Vagina (tissue), 2 donors: ENCODE data around the gene TAS1R3. TPM values are rescaled to one million over a fixed set of nuclear protein-coding genes. Genes with fewer than 3 reads are reported as not detected.

ENCODE experiments used
- DNase-seq, 2 donors: peaks; one replicate each; pipeline ENCODE4 v3.0.0-alpha.2; 2017; ENCODE audit errors: extremely low spot score in 2 of 2
- H3K27ac ChIP-seq: fragments of 200-600 bp; sonication (generic); one replicate; pipeline ENCODE4 v1.5.1; 2019
- H3K27me3 ChIP-seq: fragments of 200-600 bp; sonication (generic); one replicate; pipeline ENCODE4 v1.5.1; 2019
- H3K36me3 ChIP-seq, 2 donors: fragments of 200-600 bp; sonication (generic); one replicate each; pipeline ENCODE4 v1.5.1; 2017 to 2019
- H3K4me1 ChIP-seq: fragments of 200-600 bp; sonication (generic); one replicate; pipeline ENCODE4 v1.5.1; 2019
- H3K4me3 ChIP-seq, 2 donors: fragments of 200-600 bp; sonication (generic); 1 replicate in 1 of 2; 2 replicates in 1 of 2; pipeline ENCODE4 v1.5.1; 2016 to 2019
- H3K9me3 ChIP-seq: fragments of 200-600 bp; sonication (generic); one replicate; pipeline ENCODE4 v1.5.1; 2019
- POLR2A ChIP-seq, 2 donors: fragments of 450-650 bp; IDR thresholded peaks; one replicate each; pipeline ENCODE4 v1.6.1; 2017; ENCODE audit warnings: antibody characterized with exemption in 2 of 2, mild to moderate bottlenecking in 2 of 2, moderate library complexity in 2 of 2
- POLR2AphosphoS5 ChIP-seq, 2 donors: sonication (generic); formaldehyde crosslinking; IDR thresholded peaks; one replicate each; pipeline ENCODE4 v1.9.0; 2017; ENCODE audit warnings: antibody characterized with exemption in 2 of 2, mild to moderate bottlenecking in 2 of 2, low read depth in 1 of 2; ENCODE audit not compliant: insufficient read depth in 1 of 2
- intact Hi-C: fragments of 100-400 bp; cut with DNase I; formaldehyde crosslinking; loops from one replicate; pipeline ENCODE4 v1.15.1; 2023
- total RNA-seq: library from RNA; depleted of rRNA; stranded (reverse); fragments of >200 nt; gene quantifications from one replicate; pipeline ENCODE4 v1.2.3, GENCODE V29; 2016
- TF ChIP-seq, protein P1 (sequence below), 3 experiments: fragments of 450-650 bp in 2 of 3; fragments of 200-600 bp in 1 of 3; sonication (generic) in 1 of 3; IDR thresholded peaks; one replicate each; pipeline ENCODE4 v1.5.1; 2017 to 2019; ENCODE audit warnings: antibody characterized with exemption in 3 of 3, mild to moderate bottlenecking in 2 of 3, moderate library complexity in 2 of 3

TAS1R3 gene
- total RNA-seq, 1 donor from 2014 or later = 0.74 TPM

DNA sequence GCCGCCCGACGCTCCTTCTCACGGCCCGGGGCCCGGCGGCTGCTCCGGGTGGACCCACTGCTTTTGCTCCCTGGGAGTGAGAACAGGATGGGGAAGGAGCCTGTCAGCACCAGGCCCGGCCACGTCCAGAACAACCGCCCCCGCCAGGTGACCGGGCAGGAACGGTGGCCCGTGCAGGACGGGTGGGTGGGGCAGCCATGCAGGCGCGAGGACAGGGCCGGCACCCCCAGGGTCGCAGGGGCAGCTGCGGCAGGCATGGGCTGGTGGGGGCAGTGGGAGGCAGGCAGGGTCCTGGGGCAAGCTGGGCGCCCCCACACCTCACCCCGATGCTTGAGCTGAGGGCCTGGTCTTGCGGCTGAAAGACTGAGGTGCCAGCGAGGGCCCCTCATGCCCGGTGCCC lies 5.4 kb downstream of the TAS1R3 start:
- intact Hi-C loops = no loop called here
- H3K27ac ChIP-seq = no peak overlapping the region
- no peaks in the 10 kb centered on the region for H3K9me3 ChIP-seq
- peaks cover 0 to 33% of the 10 kb centered on the region in 2 donors for H3K36me3 ChIP-seq
- no peaks in the 10 kb centered on the region for H3K27me3 ChIP-seq
- H3K4me3 ChIP-seq = no peak overlapping the region
- H3K4me1 ChIP-seq = peaks cover 20% of the 10 kb centered on the region
- TF ChIP-seq, protein P1, sequence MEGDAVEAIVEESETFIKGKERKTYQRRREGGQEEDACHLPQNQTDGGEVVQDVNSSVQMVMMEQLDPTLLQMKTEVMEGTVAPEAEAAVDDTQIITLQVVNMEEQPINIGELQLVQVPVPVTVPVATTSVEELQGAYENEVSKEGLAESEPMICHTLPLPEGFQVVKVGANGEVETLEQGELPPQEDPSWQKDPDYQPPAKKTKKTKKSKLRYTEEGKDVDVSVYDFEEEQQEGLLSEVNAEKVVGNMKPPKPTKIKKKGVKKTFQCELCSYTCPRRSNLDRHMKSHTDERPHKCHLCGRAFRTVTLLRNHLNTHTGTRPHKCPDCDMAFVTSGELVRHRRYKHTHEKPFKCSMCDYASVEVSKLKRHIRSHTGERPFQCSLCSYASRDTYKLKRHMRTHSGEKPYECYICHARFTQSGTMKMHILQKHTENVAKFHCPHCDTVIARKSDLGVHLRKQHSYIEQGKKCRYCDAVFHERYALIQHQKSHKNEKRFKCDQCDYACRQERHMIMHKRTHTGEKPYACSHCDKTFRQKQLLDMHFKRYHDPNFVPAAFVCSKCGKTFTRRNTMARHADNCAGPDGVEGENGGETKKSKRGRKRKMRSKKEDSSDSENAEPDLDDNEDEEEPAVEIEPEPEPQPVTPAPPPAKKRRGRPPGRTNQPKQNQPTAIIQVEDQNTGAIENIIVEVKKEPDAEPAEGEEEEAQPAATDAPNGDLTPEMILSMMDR (IDR thresholded peaks at IDR 0.05) = no peak
- TF ChIP-seq POLR2A (IDR thresholded peaks at IDR 0.05) (no peak), POLR2AphosphoS5 (IDR thresholded peaks at IDR 0.05; ENCODE audit: insufficient read depth in 1 of 2, low read depth in 1 of 2) (no peak)
- DNase-seq = no peak

DNA sequence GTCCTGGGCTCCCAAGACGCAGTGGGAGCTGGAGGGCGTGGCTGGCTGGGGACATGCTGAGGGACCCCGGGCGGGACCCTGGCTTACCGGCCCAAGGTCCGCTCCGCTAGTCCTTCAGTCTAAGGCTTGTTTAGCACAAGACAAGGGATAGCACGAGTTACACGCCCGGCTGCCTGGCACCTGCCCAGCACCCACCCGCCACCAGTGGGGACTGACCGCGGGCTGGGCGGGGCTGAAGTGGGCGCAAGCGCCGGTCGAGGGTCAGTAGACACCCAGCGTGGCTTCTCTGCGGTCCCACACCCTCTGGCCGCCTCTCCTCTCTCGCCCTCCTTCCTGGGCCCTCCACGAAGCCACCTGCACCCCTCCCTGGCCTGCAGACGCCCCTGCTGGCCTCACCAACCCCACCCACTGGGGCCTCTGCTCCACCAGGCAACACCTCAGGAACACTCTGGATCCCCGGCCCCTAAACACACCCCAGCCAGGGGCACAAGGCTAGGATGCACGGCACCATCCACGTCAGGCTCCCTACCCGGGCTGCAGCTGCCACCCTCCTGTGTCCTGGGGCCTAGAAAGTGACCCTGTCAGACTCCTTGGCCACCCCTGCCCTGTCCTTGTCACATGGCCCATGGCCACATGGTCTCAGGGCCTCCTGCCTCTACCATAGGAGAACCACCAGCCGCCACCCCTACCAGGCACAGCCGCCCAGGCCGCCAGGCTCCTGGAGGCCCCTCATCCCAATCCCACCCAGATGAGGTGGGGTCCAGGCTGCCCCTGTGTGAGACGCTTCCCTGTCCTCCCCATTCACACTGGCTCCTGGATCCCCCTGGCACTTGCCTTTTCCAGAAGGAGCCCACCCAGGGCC lies 6.1 kb downstream of the TAS1R3 start:
- no peak for TF ChIP-seq POLR2A (IDR thresholded peaks at IDR 0.05)
- TF ChIP-seq POLR2AphosphoS5 (IDR thresholded peaks at IDR 0.05; ENCODE audit: insufficient read depth in 1 of 2, low read depth in 1 of 2) = no peak
- TF ChIP-seq, protein P1 (IDR thresholded peaks at IDR 0.05) = no peak
- no peaks in the 10 kb centered on the region for H3K27me3 ChIP-seq
- H3K36me3 ChIP-seq = peaks cover 0 to 33% of the 10 kb centered on the region in 2 donors
- H3K4me1 ChIP-seq = peaks cover 19% of the 10 kb centered on the region
- intact Hi-C loops = no loop called here
- H3K9me3 ChIP-seq = no peaks in the 10 kb centered on the region
- no peak overlapping the region for H3K4me3 ChIP-seq
- no peak for DNase-seq
- no peak overlapping the region for H3K27ac ChIP-seq

DNA sequence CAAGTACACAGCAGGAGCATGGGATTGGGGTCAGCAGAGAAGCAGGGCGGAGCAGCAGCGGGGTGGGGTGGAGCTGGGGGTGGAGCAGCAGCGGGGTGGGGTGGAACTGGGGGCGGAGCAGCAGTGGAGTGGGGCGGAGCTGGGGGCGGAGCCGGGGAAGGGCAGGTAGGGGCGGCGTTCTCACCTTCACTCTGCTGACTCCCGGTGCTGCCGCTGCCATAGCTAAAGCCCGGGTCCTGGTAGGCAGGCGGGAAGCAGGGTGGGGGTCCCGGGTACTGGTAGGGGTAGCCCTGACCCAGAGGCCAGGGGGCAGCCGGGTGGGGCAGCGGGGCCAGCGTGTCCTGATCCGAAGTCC lies 6.7 kb downstream of the TAS1R3 start:
- peaks cover 13% of the 10 kb centered on the region for H3K4me1 ChIP-seq
- DNase-seq = no peak
- no peak overlapping the region for H3K27ac ChIP-seq
- TF ChIP-seq POLR2AphosphoS5 (IDR thresholded peaks at IDR 0.05; ENCODE audit: insufficient read depth in 1 of 2, low read depth in 1 of 2) (no peak), POLR2A (IDR thresholded peaks at IDR 0.05) (no peak)
- TF ChIP-seq, protein P1 (IDR thresholded peaks at IDR 0.05) = no peak
- H3K4me3 ChIP-seq = no peak overlapping the region
- intact Hi-C loops = no loop called here
- no peaks in the 10 kb centered on the region for H3K27me3 ChIP-seq
- H3K9me3 ChIP-seq = no peaks in the 10 kb centered on the region
- H3K36me3 ChIP-seq = peaks cover 0 to 33% of the 10 kb centered on the region in 2 donors

DNA sequence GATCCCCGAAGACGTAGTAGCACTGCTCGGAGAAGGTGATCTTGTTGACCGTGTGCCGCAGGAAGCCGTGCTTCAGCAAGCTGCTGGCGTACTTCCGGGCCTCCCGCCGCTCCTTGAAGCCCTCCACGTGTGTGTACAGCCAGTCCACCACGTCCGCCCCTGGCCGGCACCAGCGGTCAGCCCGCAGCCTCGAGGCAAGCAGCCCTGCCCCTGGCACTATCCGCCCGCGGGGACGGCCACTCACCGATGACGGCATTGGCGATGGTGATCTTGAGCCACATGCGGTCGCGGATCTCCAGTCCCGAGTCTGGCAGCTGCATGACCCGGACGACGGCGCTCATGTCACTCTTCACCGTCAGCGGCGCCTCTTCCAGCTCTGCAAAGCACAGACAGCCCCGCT lies 7.2 kb downstream of the TAS1R3 start:
- Histone ChIP-seq H3K27me3 (no peaks in the 10 kb centered on the region), H3K36me3 (peaks cover 0 to 33% of the 10 kb centered on the region in 2 donors), H3K27ac (no peak overlapping the region), H3K4me3 (no peak overlapping the region), H3K4me1 (peaks cover 8% of the 10 kb centered on the region), H3K9me3 (no peaks in the 10 kb centered on the region)
- no peak for TF ChIP-seq POLR2AphosphoS5 (IDR thresholded peaks at IDR 0.05; ENCODE audit: insufficient read depth in 1 of 2, low read depth in 1 of 2)
- no peak for TF ChIP-seq POLR2A (IDR thresholded peaks at IDR 0.05)
- TF ChIP-seq, protein P1 (IDR thresholded peaks at IDR 0.05) = no peak
- intact Hi-C loops = no loop called here
- no peak for DNase-seq

DNA sequence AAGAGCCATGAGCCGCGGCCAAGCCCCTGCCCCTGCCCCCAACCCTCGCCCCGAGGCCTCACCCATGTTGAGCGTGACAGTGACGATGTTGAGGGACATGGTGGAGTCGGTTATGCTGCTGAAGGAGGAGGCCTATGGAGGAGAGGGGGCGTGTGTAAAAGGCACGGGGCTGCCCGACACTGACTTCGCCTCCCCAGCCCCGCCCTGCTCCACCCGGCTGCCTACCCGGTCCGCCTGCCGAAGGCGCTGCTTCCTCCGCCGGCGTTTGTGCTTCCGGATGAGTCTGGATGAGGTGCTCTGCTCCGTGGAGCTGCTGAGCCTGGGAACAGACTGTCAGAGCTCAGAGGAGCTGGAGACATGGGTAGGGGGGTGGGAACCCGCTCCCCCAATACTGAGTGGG lies 9.1 kb downstream of the TAS1R3 start:
- peaks cover 18% of the 10 kb centered on the region for H3K4me1 ChIP-seq
- H3K9me3 ChIP-seq = no peaks in the 10 kb centered on the region
- H3K27me3 ChIP-seq = no peaks in the 10 kb centered on the region
- H3K4me3 ChIP-seq = no peak overlapping the region
- DNase-seq = no peak
- intact Hi-C loops = no loop called here
- H3K27ac ChIP-seq = no peak overlapping the region
- TF ChIP-seq POLR2AphosphoS5 (IDR thresholded peaks at IDR 0.05; ENCODE audit: insufficient read depth in 1 of 2, low read depth in 1 of 2) (no peak), POLR2A (IDR thresholded peaks at IDR 0.05) (no peak)
- TF ChIP-seq, protein P1 (IDR thresholded peaks at IDR 0.05) = no peak
- peaks cover 0 to 33% of the 10 kb centered on the region in 2 donors for H3K36me3 ChIP-seq
